ENCODE results near the gene MYO15A.

GRCh38 chr17:18224387-18225120, 116.0 kb downstream of the MYO15A start:
- TF ChIP-seq CTCF (IDR thresholded peaks at IDR 0.05) = no peak
- no peak for TF ChIP-seq POLR2A (IDR thresholded peaks at IDR 0.05)

Measured in adrenal gland (tissue), 5 donors.